ENCODE results near the gene PER3.

- TF ChIP-seq HCFC1 (IDR thresholded peaks at IDR 0.05; ENCODE audit: low read length) (no peak), POLR2AphosphoS5 (IDR thresholded peaks at IDR 0.05; ENCODE audit: low read length) (no peak), POLR2A (IDR thresholded peaks at IDR 0.05; ENCODE audit: low read depth, low read length) (no peak), EZH2 (IDR thresholded peaks at IDR 0.05; ENCODE audit: borderline replicate concordance, control insufficient read depth, low read depth, low read length) (no peak), EED (IDR thresholded peaks at IDR 0.05; ENCODE audit: low read depth) (no peak), RCOR1 (conservative IDR thresholded peaks at IDR 0.05; ENCODE audit: low read depth, low read length) (no peak), CREB1 (IDR thresholded peaks at IDR 0.05; ENCODE audit: low read depth) (no peak), EP300 (IDR thresholded peaks at IDR 0.05; ENCODE audit: borderline replicate concordance in 1 of 2, control insufficient read depth in 1 of 2, low read depth in 2 of 2, low read length in 2 of 2) (no peak), IKZF1 (conservative IDR thresholded peaks at IDR 0.05) (no peak), SP1 (IDR thresholded peaks at IDR 0.05; ENCODE audit: low read depth, low read length) (no peak)
- TF ChIP-seq, protein P1, sequence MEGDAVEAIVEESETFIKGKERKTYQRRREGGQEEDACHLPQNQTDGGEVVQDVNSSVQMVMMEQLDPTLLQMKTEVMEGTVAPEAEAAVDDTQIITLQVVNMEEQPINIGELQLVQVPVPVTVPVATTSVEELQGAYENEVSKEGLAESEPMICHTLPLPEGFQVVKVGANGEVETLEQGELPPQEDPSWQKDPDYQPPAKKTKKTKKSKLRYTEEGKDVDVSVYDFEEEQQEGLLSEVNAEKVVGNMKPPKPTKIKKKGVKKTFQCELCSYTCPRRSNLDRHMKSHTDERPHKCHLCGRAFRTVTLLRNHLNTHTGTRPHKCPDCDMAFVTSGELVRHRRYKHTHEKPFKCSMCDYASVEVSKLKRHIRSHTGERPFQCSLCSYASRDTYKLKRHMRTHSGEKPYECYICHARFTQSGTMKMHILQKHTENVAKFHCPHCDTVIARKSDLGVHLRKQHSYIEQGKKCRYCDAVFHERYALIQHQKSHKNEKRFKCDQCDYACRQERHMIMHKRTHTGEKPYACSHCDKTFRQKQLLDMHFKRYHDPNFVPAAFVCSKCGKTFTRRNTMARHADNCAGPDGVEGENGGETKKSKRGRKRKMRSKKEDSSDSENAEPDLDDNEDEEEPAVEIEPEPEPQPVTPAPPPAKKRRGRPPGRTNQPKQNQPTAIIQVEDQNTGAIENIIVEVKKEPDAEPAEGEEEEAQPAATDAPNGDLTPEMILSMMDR (IDR thresholded peaks at IDR 0.05 in 2 of 3, conservative IDR thresholded peaks at IDR 0.05 in 1 of 3; ENCODE audit: control insufficient read depth in 2 of 3, extremely low read depth in 1 of 3, insufficient read depth in 1 of 3, low read depth in 3 of 3, low read length in 3 of 3), result no peak
- TF ChIP-seq, protein P2, sequence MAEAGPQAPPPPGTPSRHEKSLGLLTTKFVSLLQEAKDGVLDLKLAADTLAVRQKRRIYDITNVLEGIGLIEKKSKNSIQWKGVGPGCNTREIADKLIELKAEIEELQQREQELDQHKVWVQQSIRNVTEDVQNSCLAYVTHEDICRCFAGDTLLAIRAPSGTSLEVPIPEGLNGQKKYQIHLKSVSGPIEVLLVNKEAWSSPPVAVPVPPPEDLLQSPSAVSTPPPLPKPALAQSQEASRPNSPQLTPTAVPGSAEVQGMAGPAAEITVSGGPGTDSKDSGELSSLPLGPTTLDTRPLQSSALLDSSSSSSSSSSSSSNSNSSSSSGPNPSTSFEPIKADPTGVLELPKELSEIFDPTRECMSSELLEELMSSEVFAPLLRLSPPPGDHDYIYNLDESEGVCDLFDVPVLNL (IDR thresholded peaks at IDR 0.05; ENCODE audit: low read depth, low read length), result no peak
- TF ChIP-seq, protein P3, sequence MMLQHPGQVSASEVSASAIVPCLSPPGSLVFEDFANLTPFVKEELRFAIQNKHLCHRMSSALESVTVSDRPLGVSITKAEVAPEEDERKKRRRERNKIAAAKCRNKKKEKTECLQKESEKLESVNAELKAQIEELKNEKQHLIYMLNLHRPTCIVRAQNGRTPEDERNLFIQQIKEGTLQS (IDR thresholded peaks at IDR 0.05; ENCODE audit: borderline replicate concordance, extremely low read depth, low read depth, low read length), result no peak
Observed at GRCh38 chr1:7865978-7866377, 81.9 kb downstream of the PER3 start.
